SK-N-SH (cell line): ENCODE data around the gene CFAP65. TPM values are rescaled to one million over a fixed set of nuclear protein-coding genes. Genes with fewer than 3 reads are reported as not detected.

Experiments
- CTCF ChIA-PET: fragments of 300-600, 350-600 bp; formaldehyde crosslinking; extraction: SDS; loops from one replicate; lab custom pipeline; 2021; lab: Yijun Ruan, JAX
- POLR2A ChIA-PET: fragments of 350-600 bp; sonication (Branson Sonifier 250); formaldehyde crosslinking; extraction: SDS; loops from one replicate; lab custom pipeline; 2020; ENCODE audit warnings: antibody characterized with exemption, inconsistent platforms; lab: Yijun Ruan, JAX
- DNase-seq: peaks from one replicate; pipeline ENCODE4 v3.0.0; 2012
- H2AFZ ChIP-seq: fragments of 200-600 bp; sonication (generic); 2 replicates; pipeline ENCODE4 v1.8.1; 2016; ENCODE audit warnings: antibody characterized with exemption, mild to moderate bottlenecking, low read depth
- H3F3A ChIP-seq: fragments of 200-600 bp; sonication (generic); replicated peaks from 2 replicates; pipeline ENCODE3; 2016; ENCODE audit warnings: antibody characterized with exemption, mild to moderate bottlenecking; ENCODE audit not compliant: insufficient read depth
- H3K27ac ChIP-seq, 2 experiments: fragments of 200-500 bp in 1 of 2; fragments of 200-600 bp in 1 of 2; sonication (Bioruptor generic) in 1 of 2; sonication (generic), shearing (Covaris generic) in 1 of 2; 2 replicates each; pipeline versions ENCODE4 v1.5.1 to v1.6.1; 2014 to 2016; ENCODE audit warnings: low read depth in 2 of 2, inconsistent platforms in 1 of 2, low read length in 1 of 2, mild to moderate bottlenecking in 1 of 2, mixed read lengths in 1 of 2
- H3K27me3 ChIP-seq: fragments of 200-600 bp; sonication (generic), shearing (Covaris generic); 2 replicates; pipeline ENCODE4 v1.6.1; 2016; ENCODE audit warnings: mixed run types; ENCODE audit not compliant: insufficient read depth
- H3K36me3 ChIP-seq, 2 experiments: fragments of 200-500 bp in 1 of 2; fragments of 200-600 bp in 1 of 2; sonication (Bioruptor generic) in 1 of 2; sonication (generic) in 1 of 2; replicated peaks in 1 of 2; 2 replicates each; pipeline versions ENCODE3 to v1.5.1; 2014 to 2016; ENCODE audit warnings: low read length in 1 of 2, mild to moderate bottlenecking in 1 of 2; ENCODE audit not compliant: insufficient read depth in 2 of 2, control insufficient read depth in 1 of 2
- H3K4me1 ChIP-seq, 2 experiments: fragments of 200-500 bp in 1 of 2; fragments of 200-600 bp in 1 of 2; sonication (Bioruptor generic) in 1 of 2; sonication (generic), shearing (Covaris generic) in 1 of 2; 2 replicates each; pipeline versions ENCODE4 v1.5.1 to v1.6.1; 2014 to 2016; ENCODE audit warnings: low read depth in 1 of 2, low read length in 1 of 2, mixed run types in 1 of 2; ENCODE audit not compliant: insufficient read depth in 2 of 2, control insufficient read depth in 1 of 2
- H3K4me2 ChIP-seq: fragments of 200-600 bp; sonication (generic), shearing (Covaris generic); 2 replicates; pipeline ENCODE4 v1.6.1; 2017; ENCODE audit warnings: mixed run types
- H3K4me3 ChIP-seq, 2 experiments: fragments of 200-500 bp in 1 of 2; fragments of 200-600 bp in 1 of 2; sonication (Bioruptor generic) in 1 of 2; sonication (generic), shearing (Covaris generic) in 1 of 2; 2 replicates each; pipeline versions ENCODE4 v1.5.1 to v1.8.1; 2014 to 2016; ENCODE audit warnings: low read depth in 2 of 2, inconsistent platforms in 1 of 2, low read length in 1 of 2, mild to moderate bottlenecking in 1 of 2, mixed read lengths in 1 of 2, moderate library complexity in 1 of 2
- H3K79me2 ChIP-seq: fragments of 200-600 bp; sonication (generic); 2 replicates; pipeline ENCODE4 v1.8.1; 2017; ENCODE audit warnings: mild to moderate bottlenecking; ENCODE audit not compliant: insufficient read depth
- H3K9ac ChIP-seq: fragments of 200-600 bp; sonication (generic); 2 replicates; pipeline ENCODE4 v1.6.1; 2017; ENCODE audit warnings: mixed run types
- H3K9me2 ChIP-seq: fragments of 200-600 bp; sonication (generic); 2 replicates; pipeline ENCODE4 v1.6.1; 2017; ENCODE audit warnings: mixed run types
- H3K9me3 ChIP-seq: fragments of 200-600 bp; sonication (generic); 2 replicates; pipeline ENCODE4 v1.6.1; 2017; ENCODE audit warnings: mixed run types, mild to moderate bottlenecking, moderate library complexity
- H4K20me1 ChIP-seq: fragments of 200-600 bp; sonication (generic); 2 replicates; pipeline ENCODE4 v1.6.1; 2017; ENCODE audit warnings: mild to moderate bottlenecking, mixed run types; ENCODE audit not compliant: insufficient read depth
- CHD2 ChIP-seq: fragments of 150-350 bp; IDR thresholded peaks from 2 replicates; pipeline ENCODE4 v1.6.1; 2018; ENCODE audit warnings: low read length; ENCODE audit not compliant: partially characterized antibody
- CTCF ChIP-seq: fragments of 200-600 bp; sonication (generic); IDR thresholded peaks from 2 replicates; pipeline ENCODE4 v1.6.1; 2017; ENCODE audit warnings: antibody characterized with exemption, mild to moderate bottlenecking, moderate library complexity
- EP300 ChIP-seq, 2 experiments: IDR thresholded peaks; 2 replicates each; pipeline versions ENCODE4 v1.4.0 to v1.6.1; 2012; ENCODE audit warnings: borderline replicate concordance in 1 of 2, low read depth in 1 of 2, low read length in 1 of 2
- FOSL2 ChIP-seq: IDR thresholded peaks from 2 replicates; pipeline ENCODE4 v1.4.0; 2012; ENCODE audit warnings: low read depth, mild to moderate bottlenecking, moderate library complexity, borderline replicate concordance
- FOXJ3 ChIP-seq: sonication (generic); formaldehyde crosslinking; IDR thresholded peaks from 2 replicates; pipeline ENCODE4 v1.5.1; 2020; ENCODE audit warnings: mild to moderate bottlenecking, missing genetic modification reagents
- FOXM1 ChIP-seq: IDR thresholded peaks from 2 replicates; pipeline ENCODE4 v1.4.0; 2012; ENCODE audit warnings: low read depth, mild to moderate bottlenecking
- GABPA ChIP-seq: IDR thresholded peaks from 2 replicates; pipeline ENCODE4 v1.4.0; 2012; ENCODE audit warnings: low read depth, mild to moderate bottlenecking
- MEF2A ChIP-seq: IDR thresholded peaks from 2 replicates; pipeline ENCODE4 v1.4.0; 2012; ENCODE audit warnings: low read depth, borderline replicate concordance
- MXI1 ChIP-seq: IDR thresholded peaks from 2 replicates; pipeline ENCODE4 v1.6.1; 2012; ENCODE audit warnings: mild to moderate bottlenecking, low read depth, low read length, improper control_type of control experiment
- NRF1 ChIP-seq: IDR thresholded peaks from 2 replicates; pipeline ENCODE4 v1.6.1; 2012; ENCODE audit warnings: low read depth, mild to moderate bottlenecking, low read length
- RCOR1 ChIP-seq: fragments of 150-350 bp; IDR thresholded peaks from 2 replicates; pipeline ENCODE4 v1.6.1; 2017; ENCODE audit warnings: antibody characterized with exemption, low read length
- RXRA ChIP-seq: IDR thresholded peaks from 2 replicates; pipeline ENCODE4 v1.4.0; 2012; ENCODE audit warnings: low read depth, mild to moderate bottlenecking, borderline replicate concordance
- TCF12 ChIP-seq: IDR thresholded peaks from 2 replicates; pipeline ENCODE4 v1.4.0; 2012
- USF2 ChIP-seq: fragments of 150-350 bp; IDR thresholded peaks from 2 replicates; pipeline ENCODE4 v1.6.1; 2017; ENCODE audit warnings: antibody characterized with exemption, low read length, low read depth, borderline replicate concordance
- YY1 ChIP-seq: IDR thresholded peaks from 2 replicates; pipeline ENCODE4 v1.4.0; 2012; ENCODE audit warnings: low read depth, mild to moderate bottlenecking
- WGBS: methylation state at CpG from one replicate; pipeline ENCODE4 v1.1.6; 2017; ENCODE audit warnings: low lambda C conversion rate; 5-methylcytosine and 5-hydroxymethylcytosine counted together
- polyA plus RNA-seq, 3 experiments: library from polyadenylated mRNA; depleted of rRNA; stranded (reverse); fragments of >200 nt; gene quantifications; 2 replicates each; pipeline ENCODE4 v1.2.3, GENCODE V29; 2012
- TF ChIP-seq, protein P1 (sequence below): IDR thresholded peaks from 2 replicates; pipeline ENCODE4 v1.4.0; 2012; ENCODE audit warnings: low read depth
- TF ChIP-seq, protein P2 (sequence below): fragments of 150-350 bp; IDR thresholded peaks from 2 replicates; pipeline ENCODE4 v1.6.1; 2016; ENCODE audit warnings: mild to moderate bottlenecking, low read depth, low read length
- TF ChIP-seq, protein P3 (sequence below): IDR thresholded peaks from 2 replicates; pipeline ENCODE4 v1.4.0; 2012; ENCODE audit warnings: low read depth, borderline replicate concordance

The CFAP65 gene
- polyA plus RNA-seq, 1 of the 3 experiments (the other 2 are of a cell fraction): 0.95 TPM

- TF ChIP-seq, protein P1, sequence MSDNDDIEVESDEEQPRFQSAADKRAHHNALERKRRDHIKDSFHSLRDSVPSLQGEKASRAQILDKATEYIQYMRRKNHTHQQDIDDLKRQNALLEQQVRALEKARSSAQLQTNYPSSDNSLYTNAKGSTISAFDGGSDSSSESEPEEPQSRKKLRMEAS: no peak
- TF ChIP-seq CHD2: no peak
Measured at GRCh38 chr2:219038600-219038999, 2.7 kb downstream of the CFAP65 start (continued).

GRCh38 chr2:219037783-219038499 lies 3.4 kb downstream of the CFAP65 start:
- no peak for DNase-seq
- H2AFZ ChIP-seq: no peak overlapping the region
- H3K4me2 ChIP-seq: no peak overlapping the region
- CTCF ChIA-PET: interaction anchor here (0.8 to 6.7 kb wide), 5 partner anchors 9 to 81 kb away, joined by 3 to 64 read pairs (median 4); no protein-coding TSS in a partner anchor
- no peaks in the 10 kb centered on the region for H3K27me3 ChIP-seq
- POLR2A ChIA-PET: no interaction called here
- no peaks in the 10 kb centered on the region for H3F3A ChIP-seq
- H3K36me3 ChIP-seq: no peaks in the 10 kb centered on the region
- H3K9ac ChIP-seq: no peak overlapping the region
- WGBS: 15% methylated on average over 8 of the region's 8 CpGs
- no peaks in the 10 kb centered on the region for H3K9me3 ChIP-seq
- H3K27ac ChIP-seq: no peak overlapping the region
- TF ChIP-seq RCOR1: no peak
- no peaks in the 10 kb centered on the region for H3K79me2 ChIP-seq
- H3K4me3 ChIP-seq: no peak overlapping the region
- H4K20me1 ChIP-seq: no peaks in the 10 kb centered on the region
- peaks cover 4 to 6% of the 10 kb centered on the region in 2 experiments; a peak in 1 of 4 replicates for H3K4me1 ChIP-seq
- no peaks in the 10 kb centered on the region for H3K9me2 ChIP-seq

- Histone ChIP-seq H3K27ac (no peak overlapping the region), H3K4me2 (no peak overlapping the region), H3K9me3 (no peaks in the 10 kb centered on the region), H3K4me1 (peaks cover 4% of the 10 kb centered on the region in 2 experiments; a peak in 1 of 4 replicates), H3K4me3 (no peak overlapping the region), H3K79me2 (no peaks in the 10 kb centered on the region), H3K9me2 (no peaks in the 10 kb centered on the region), H3K36me3 (no peaks in the 10 kb centered on the region), H3K9ac (no peak overlapping the region), H4K20me1 (no peaks in the 10 kb centered on the region), H2AFZ (no peak overlapping the region), H3F3A (no peaks in the 10 kb centered on the region), H3K27me3 (no peaks in the 10 kb centered on the region; the same call in 1 of the 2 replicates)
- TF ChIP-seq, protein P2, sequence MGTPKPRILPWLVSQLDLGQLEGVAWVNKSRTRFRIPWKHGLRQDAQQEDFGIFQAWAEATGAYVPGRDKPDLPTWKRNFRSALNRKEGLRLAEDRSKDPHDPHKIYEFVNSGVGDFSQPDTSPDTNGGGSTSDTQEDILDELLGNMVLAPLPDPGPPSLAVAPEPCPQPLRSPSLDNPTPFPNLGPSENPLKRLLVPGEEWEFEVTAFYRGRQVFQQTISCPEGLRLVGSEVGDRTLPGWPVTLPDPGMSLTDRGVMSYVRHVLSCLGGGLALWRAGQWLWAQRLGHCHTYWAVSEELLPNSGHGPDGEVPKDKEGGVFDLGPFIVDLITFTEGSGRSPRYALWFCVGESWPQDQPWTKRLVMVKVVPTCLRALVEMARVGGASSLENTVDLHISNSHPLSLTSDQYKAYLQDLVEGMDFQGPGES: no peak
- TF ChIP-seq MEF2A: no peak
- TF ChIP-seq USF2: no peak
- no peak for TF ChIP-seq FOSL2
- TF ChIP-seq RXRA: no peak
- TF ChIP-seq NRF1: no peak
- TF ChIP-seq, protein P3, sequence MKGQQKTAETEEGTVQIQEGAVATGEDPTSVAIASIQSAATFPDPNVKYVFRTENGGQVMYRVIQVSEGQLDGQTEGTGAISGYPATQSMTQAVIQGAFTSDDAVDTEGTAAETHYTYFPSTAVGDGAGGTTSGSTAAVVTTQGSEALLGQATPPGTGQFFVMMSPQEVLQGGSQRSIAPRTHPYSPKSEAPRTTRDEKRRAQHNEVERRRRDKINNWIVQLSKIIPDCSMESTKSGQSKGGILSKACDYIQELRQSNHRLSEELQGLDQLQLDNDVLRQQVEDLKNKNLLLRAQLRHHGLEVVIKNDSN: no peak
- TF ChIP-seq CHD2: no peak
- TF ChIP-seq TCF12: no peak
- no peak for TF ChIP-seq GABPA
- no peak for TF ChIP-seq EP300 (IDR thresholded peaks at IDR 0.05; ENCODE audit: borderline replicate concordance in 1 of 2, low read depth in 1 of 2, low read length in 1 of 2)
- TF ChIP-seq FOXM1: no peak
- TF ChIP-seq CTCF: no peak
- TF ChIP-seq YY1: no peak
- no peak for TF ChIP-seq MXI1
- TF ChIP-seq FOXJ3 (CRISPR knock-in tag): no peak
- 70% methylated on average over 2 of the region's 2 CpGs for WGBS
- ChIA-PET POLR2A (no interaction called here), CTCF (interaction anchor here (1.0 to 1.7 kb wide), 4 partner anchors 56 to 182 kb away, joined by 3 to 5 read pairs (median 4); no protein-coding TSS in a partner anchor)
- no peak for DNase-seq
Measured at GRCh38 chr2:219035942-219036341, 5.4 kb downstream of the CFAP65 start.
